ENCODE results near the gene PSMD8.
"Not testable (repeated sequence)": the region's sequence is repeated elsewhere in the genome, so short reads cannot be mapped to it uniquely, and the experiment has no call there.

Gene PSMD8

DNA sequence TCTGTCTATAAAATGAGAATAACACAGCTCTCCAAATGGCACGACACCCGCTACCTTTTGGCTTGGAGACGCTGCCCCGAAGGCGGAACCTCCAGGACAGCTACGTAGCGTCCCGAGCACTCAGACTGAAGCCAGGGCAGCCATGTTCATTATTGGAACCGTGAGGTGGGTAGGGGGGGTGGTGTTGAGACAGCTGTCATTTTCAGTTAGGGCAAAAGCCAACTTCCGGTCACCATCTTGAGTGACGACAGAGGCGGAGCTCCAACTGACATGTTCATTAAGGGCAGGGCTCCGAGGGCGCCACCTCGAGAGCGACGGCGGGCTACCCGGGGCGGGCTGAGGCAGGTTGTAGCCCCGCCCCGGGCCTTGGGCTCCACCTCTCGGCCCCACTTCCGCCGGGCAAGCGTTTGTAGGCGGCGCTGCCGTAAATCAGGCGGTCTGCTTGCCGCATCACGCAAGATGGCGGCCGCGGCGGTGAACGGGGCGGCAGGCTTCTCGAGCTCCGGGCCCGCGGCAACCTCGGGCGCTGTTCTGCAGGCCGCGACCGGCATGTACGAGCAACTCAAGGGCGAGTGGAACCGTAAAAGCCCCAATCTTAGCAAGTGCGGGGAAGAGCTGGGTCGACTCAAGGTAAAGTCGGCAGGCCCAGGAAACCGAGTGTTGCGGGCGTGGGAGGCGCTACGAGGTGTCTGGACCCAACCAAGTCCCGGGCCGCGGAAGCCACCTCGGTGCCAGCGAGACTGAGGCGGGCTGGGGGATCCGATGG, at the start of gene PSMD8:
Gene PSMD8 (plus strand): TSS at position 240 of the 766 bp plus-strand sequence. CDS start 31 bp downstream, at position 271.
- peak; percentile 100 for DNase-seq (ENCODE audit: low spot score)

- DNase-seq (ENCODE audit: low spot score) = no peak
Measured at GRCh38 chr19:38326591-38326990, 47.8 kb upstream of the PSMD8 start.

- DNase-seq (ENCODE audit: low spot score) = no peak
Measured at GRCh38 chr19:38329651-38330050, 44.7 kb upstream of the PSMD8 start.

- no peak for DNase-seq (ENCODE audit: low spot score)
Measured at GRCh38 chr19:38331728-38332127, 42.6 kb upstream of the PSMD8 start.

DNA sequence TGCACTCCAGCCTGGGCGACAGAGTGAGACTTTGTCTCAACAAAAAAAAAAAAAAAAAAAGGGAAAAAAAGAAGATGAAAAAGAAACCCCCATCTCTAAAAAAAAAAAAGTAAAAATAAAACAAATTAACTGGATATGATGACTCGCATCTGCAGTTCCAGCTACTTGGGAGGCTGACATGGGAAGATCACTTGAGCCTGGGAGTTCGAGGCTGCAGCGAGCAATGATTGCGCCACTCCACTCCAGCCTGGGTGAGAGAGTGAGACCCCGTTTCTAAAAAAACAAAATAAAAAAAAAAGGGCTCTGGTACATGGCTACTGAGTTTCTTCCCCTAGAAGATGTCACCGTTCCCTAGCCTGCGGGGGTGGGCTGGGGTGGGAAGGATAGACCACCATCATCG, 41.1 kb upstream of the PSMD8 start:
- DNase-seq (ENCODE audit: low spot score) = no peak

DNA sequence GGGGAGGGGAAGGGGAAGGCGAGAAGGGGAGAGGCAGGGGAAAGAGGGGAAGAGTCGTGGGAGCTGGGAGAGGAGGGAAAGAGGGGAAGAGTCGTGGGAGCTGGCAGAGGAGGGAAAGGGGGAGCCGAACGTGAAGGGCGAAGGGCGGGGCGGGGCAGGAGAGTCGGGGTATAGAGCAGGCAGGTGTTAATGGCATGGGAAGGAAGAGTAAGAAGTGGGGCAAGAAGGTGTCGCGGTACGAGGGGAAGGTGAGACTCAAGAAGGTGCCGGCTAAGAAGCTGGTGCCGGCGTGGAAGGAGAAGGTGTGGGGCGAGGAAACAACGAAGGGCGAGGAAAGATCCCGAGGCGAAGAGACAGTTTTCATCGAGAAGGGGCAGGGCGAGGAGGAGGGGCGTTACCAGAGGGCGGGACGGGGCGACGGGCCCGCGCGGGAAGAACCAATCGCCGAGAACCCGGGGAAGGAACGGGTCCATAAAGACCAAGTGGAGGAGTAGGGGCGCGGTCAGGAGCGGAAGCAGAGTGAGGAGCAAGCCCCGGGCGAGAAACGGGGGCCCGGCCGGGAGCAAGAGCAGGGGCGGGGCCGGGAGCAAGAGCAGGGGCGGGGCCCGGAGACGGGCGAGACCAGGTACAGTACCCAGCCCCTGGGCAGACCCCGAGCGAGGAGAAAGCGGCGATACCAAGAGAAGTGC, 38.3 kb upstream of the PSMD8 start:
- DNase-seq (ENCODE audit: low spot score) = peak; percentile 96

DNA sequence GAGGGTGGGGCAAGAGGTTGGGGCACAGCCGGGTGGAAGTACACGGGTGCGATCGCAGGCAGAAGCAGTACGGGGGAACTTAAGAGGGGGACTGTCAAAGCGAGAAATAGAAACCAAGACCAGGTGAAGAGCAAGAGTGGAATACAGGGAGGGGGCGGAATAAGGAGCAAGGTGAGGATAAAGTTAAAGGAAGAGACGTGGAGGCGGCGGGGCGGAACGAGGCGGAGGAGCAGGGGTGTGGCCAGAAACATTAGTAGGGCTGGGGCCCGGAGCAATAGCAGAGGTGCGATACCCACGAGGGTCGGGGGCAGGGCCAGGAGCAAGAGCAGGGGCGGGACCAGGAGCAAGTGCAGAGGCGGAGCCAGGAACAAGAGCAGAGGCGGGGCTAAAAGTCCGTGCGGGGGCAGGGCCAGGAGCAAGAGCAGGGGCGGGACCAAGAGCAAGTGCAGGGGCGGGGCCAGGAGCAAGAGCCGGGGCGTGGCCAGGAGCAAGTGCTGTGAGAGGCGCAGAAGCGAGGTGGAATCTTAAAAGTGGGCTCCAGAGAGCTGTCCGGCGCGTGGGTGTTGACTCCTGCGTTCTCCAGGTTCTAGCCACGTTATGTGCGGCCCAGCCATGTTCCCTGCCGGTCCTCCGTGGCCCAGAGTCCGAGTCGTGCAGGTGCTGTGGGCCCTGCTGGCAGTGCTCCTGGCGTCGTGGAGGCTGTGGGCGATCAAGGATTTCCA, 37.6 kb upstream of the PSMD8 start:
- DNase-seq (ENCODE audit: low spot score) = peak; percentile 90

GRCh38 chr19:38337360-38337653, 37.1 kb upstream of the PSMD8 start:
- DNase-seq (ENCODE audit: low spot score) = no peak

GRCh38 chr19:38339011-38339410, 35.4 kb upstream of the PSMD8 start:
- DNase-seq (ENCODE audit: low spot score) = not testable (repeated sequence)

DNA sequence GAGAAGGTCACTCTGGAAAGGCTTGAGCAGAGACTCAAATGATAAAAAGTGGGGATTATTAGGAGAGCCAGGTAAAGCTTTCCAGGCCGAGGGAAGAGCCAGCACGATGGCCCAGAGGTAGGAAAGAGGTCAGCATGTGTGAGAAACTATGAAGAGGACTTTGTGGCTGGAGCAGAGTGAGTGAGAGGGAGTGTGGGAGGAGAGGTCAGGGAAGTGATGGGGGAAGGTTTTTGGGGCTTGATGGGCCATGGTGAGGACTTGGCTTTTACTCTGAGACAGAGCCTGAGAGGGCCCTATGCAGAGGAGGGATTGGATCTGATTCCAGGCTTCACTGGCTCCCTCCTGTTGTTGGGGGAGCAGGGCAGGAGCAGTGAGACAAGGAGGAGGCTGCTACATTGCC, 33.4 kb upstream of the PSMD8 start:
- DNase-seq (ENCODE audit: low spot score) = no peak

- DNase-seq (ENCODE audit: low spot score) = no peak
Measured at GRCh38 chr19:38346837-38347236, 27.5 kb upstream of the PSMD8 start.

GRCh38 chr19:38350883-38351282, 23.5 kb upstream of the PSMD8 start:
- DNase-seq (ENCODE audit: low spot score) = no peak

- DNase-seq (ENCODE audit: low spot score) = no peak
Measured at GRCh38 chr19:38351865-38352395, 22.4 kb upstream of the PSMD8 start.

DNA sequence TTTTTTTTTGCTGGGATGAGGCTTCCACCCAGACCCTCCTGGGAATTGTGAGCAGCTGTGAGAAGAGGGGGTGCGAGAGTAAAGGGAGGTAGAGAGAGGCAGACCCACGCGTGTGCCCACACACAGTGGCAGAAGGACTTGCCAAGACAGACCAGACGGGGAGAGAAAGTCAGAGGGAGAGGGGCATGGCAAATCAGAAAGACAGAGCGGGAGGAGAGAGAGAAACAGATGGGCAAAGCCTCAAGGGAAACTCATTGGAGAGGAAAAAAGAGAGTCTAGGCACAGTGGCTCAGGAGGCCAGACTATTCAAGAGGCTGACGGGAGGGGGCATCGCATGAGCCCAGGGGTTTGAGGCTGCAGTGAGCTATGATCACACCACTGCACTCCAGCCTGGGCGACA, 21.8 kb upstream of the PSMD8 start:
- no peak for DNase-seq (ENCODE audit: low spot score)

DNA sequence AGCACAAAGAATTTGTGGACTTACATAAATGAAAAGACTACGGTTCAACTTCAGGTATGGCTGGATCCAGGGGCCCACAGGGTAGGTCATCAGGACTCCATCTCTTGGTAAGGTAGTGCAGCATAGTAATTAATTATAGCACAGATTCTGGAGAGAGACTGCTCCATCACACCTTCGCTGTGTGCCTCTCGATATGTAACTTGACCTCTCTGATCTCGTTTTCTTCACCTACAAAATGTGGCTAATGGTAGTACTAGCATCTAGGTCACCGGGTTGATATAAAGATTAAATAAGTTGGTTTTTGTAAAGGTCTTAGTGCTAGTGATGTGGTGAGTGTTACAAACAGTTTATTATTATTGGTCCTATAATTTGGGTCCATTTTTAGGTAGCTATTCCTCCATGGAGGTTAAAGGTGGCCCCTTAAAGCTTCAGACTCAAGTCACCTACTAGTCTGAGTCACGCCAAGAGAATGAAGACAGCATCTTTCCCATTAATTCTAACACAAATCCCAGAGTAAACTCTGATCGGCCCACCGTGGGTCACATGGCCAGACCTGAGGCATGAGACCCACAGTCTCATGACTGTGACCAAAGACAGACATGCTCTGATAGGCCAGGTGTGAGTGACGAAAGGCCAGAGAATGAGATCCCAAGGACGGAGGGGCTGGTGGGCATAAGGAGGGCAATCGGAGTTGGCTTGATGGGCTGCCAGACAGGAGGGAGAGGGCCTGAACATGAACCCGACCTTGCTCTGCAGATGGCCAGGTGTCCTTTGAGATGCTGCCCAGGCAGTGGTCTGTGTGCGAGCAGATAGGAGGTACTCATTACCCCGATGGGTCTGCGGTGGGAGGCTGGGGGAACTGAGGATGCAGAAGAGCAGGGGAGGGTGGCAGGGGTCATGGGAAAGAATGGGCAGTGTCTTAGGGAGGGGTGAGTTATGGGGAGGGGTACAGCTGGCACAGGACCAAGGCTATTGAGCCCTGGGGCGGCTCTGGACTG, 18.3 kb upstream of the PSMD8 start:
- no peak for DNase-seq (ENCODE audit: low spot score)

GRCh38 chr19:38358071-38358470, 16.3 kb upstream of the PSMD8 start:
- no peak for DNase-seq (ENCODE audit: low spot score)

GRCh38 chr19:38359242-38360021, 14.9 kb upstream of the PSMD8 start:
- no peak for DNase-seq (ENCODE audit: low spot score)

DNA sequence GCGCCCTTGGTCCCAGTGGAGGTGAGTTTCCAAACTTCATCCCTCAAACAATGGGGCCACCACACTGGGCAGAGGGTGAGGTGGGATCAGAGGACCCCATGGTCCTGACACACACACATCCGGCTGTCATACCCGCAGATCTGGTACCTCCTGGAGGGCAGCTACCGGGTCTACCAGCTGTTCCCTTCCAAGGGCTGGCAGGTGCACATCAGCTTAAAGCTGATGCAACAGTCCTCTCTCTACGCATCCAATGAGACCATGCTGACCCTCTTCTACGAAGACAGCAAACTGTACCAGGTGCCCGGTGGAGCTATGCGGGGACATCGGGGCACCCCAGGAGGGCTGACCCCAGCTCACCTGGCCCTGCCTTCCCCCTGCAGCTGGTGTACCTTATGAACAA, 14.0 kb upstream of the PSMD8 start:
- DNase-seq (ENCODE audit: low spot score) = no peak

- no peak for DNase-seq (ENCODE audit: low spot score)
Measured at GRCh38 chr19:38360839-38361631, 13.3 kb upstream of the PSMD8 start.

DNA sequence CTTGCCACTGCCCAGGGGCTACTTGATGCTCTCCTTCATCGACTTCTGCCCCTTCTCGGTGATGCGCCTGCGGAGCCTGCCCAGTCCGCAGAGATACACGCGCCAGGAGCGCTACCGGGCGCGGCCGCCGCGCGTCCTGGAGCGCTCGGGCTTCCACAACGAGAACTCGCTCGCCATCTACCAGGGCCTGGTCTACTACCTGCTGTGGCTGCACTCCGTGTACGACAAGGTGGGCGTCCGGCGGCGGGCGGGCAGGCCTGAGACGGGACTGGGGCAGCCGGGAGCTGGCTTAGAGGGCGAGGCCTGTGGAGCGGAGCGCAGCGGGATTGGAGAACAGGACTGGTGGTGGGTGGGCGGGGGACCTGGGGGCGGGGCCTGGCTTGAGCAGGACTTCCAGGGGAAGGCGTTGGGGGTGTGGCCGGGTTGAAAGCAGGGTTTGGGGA, 12.7 kb upstream of the PSMD8 start:
- no peak for DNase-seq (ENCODE audit: low spot score)

All from pons (tissue), 1 donor.